Endothelial cell of umbilical vein (primary cell): ENCODE results near the gene RRP36. TPM values are rescaled to one million over a fixed set of nuclear protein-coding genes. Genes with fewer than 3 reads are reported as not detected.

Source experiments
- BruUV-seq: library from RNA; stranded (reverse); fragments of 400-500 nt; replicated peaks from 2 replicates; lab custom pipeline; 2021; lab: Mats Ljungman, UMichigan
- CTCF ChIA-PET: fragments of 300-600, 350-600 bp; sonication (Branson Sonifier 250); formaldehyde crosslinking; loops from one replicate; lab custom pipeline; 2021; ENCODE audit warnings: antibody characterized with exemption, inconsistent platforms; lab: Charles Lee
- POLR2A ChIA-PET: fragments of 300-600, 350-600 bp; sonication (Branson Sonifier 250); formaldehyde crosslinking; loops from one replicate; lab custom pipeline; 2021; ENCODE audit warnings: antibody characterized with exemption, inconsistent platforms; lab: Charles Lee
- DNase-seq: peaks from one replicate; pipeline ENCODE4 v3.0.0-alpha.2; 2011; ENCODE audit warnings: low read depth, low spot score
- FAIRE-seq: peaks from 2 replicates; lab custom pipeline; 2011; peaks lifted over from hg19 to GRCh38; lab: Jason Lieb, UNC
- H2AFZ ChIP-seq: 2 replicates; pipeline ENCODE4 v1.6.0; 2012; ENCODE audit warnings: low read depth, low read length, control low read depth, inconsistent platforms
- H3K27ac ChIP-seq: 2 replicates; pipeline ENCODE4 v1.5.1; 2011; ENCODE audit warnings: low read depth, mild to moderate bottlenecking, control low read depth, low read length, moderate library complexity; ENCODE audit not compliant: insufficient read depth
- H3K27me3 ChIP-seq, 2 experiments: 2 replicates each; pipeline versions ENCODE4 v1.6.0 to v1.6.1; 2011; ENCODE audit warnings: low read length in 2 of 2, mixed read lengths in 1 of 2; ENCODE audit not compliant: control insufficient read depth in 2 of 2, insufficient read depth in 2 of 2
- H3K36me3 ChIP-seq, 2 experiments: 2 replicates in 1 of 2; 3 replicates in 1 of 2; pipeline ENCODE4 v1.5.1; 2011; ENCODE audit warnings: low read length in 2 of 2, mild to moderate bottlenecking in 1 of 2, moderate library complexity in 1 of 2; ENCODE audit not compliant: control insufficient read depth in 2 of 2, insufficient read depth in 2 of 2; ENCODE audit errors: extremely low read depth in 1 of 2
- H3K4me1 ChIP-seq: 3 replicates; pipeline ENCODE4 v1.5.1; 2011; ENCODE audit warnings: mild to moderate bottlenecking, low read length; ENCODE audit not compliant: control insufficient read depth, insufficient read depth; ENCODE audit errors: extremely low read depth
- H3K4me2 ChIP-seq: 2 replicates; pipeline ENCODE4 v1.6.1; 2011; ENCODE audit warnings: low read length, control low read depth, mixed read lengths; ENCODE audit not compliant: insufficient read depth
- H3K4me3 ChIP-seq, 3 experiments: fragments of 200-600 bp in 1 of 3; sonication (generic), shearing (Covaris generic) in 1 of 3; replicated peaks in 1 of 3; 2 replicates each; pipeline ENCODE4 v1.5.1; 2011 to 2016; ENCODE audit warnings: control low read depth in 3 of 3, low read length in 3 of 3, mild to moderate bottlenecking in 2 of 3, inconsistent platforms in 1 of 3, low read depth in 1 of 3, moderate library complexity in 1 of 3; ENCODE audit not compliant: insufficient read depth in 1 of 3
- H3K79me2 ChIP-seq: 2 replicates; pipeline ENCODE4 v1.6.0; 2012; ENCODE audit warnings: low read length, inconsistent platforms; ENCODE audit not compliant: control insufficient read depth, insufficient read depth
- H3K9ac ChIP-seq: replicated peaks from 2 replicates; pipeline ENCODE3; 2011; ENCODE audit warnings: low read length, control low read depth; ENCODE audit not compliant: insufficient read depth; ENCODE audit errors: extremely low read depth
- H3K9me1 ChIP-seq: replicated peaks from 3 replicates; pipeline ENCODE4 v1.6.0; 2011; ENCODE audit warnings: mild to moderate bottlenecking, low read length; ENCODE audit not compliant: control insufficient read depth, insufficient read depth; ENCODE audit errors: extremely low read depth
- H3K9me3 ChIP-seq: replicated peaks from 2 replicates; pipeline ENCODE4 v1.5.1; 2012; ENCODE audit warnings: low read length, inconsistent platforms; ENCODE audit not compliant: control insufficient read depth, insufficient read depth
- H4K20me1 ChIP-seq: replicated peaks from 2 replicates; pipeline ENCODE3; 2011; ENCODE audit warnings: mild to moderate bottlenecking, low read length; ENCODE audit not compliant: control insufficient read depth, insufficient read depth; ENCODE audit errors: extremely low read depth
- EZH2 ChIP-seq: IDR thresholded peaks from 2 replicates; pipeline ENCODE4 v1.6.1; 2012; ENCODE audit warnings: borderline replicate concordance, low read depth, mild to moderate bottlenecking, moderate library complexity, low read length, inconsistent platforms; ENCODE audit not compliant: severe bottlenecking
- FOS ChIP-seq: IDR thresholded peaks from 2 replicates; pipeline ENCODE4 v1.6.1; 2011; ENCODE audit warnings: mild to moderate bottlenecking, low read length, moderate library complexity, borderline replicate concordance; ENCODE audit not compliant: insufficient read depth
- GATA2 ChIP-seq: IDR thresholded peaks from 2 replicates; pipeline ENCODE4 v1.7.0; 2011; ENCODE audit warnings: low read depth, mild to moderate bottlenecking, moderate library complexity, mixed read lengths, low read length; ENCODE audit not compliant: insufficient read length, insufficient read depth
- JUN ChIP-seq: IDR thresholded peaks from 2 replicates; pipeline ENCODE4 v1.6.1; 2011; ENCODE audit warnings: borderline replicate concordance, low read depth; ENCODE audit not compliant: insufficient read length, insufficient read depth
- MYC ChIP-seq: IDR thresholded peaks from one replicate; pipeline ENCODE4 v1.6.1; 2011; ENCODE audit warnings: mild to moderate bottlenecking, low read depth, low read length
- POLR2A ChIP-seq: IDR thresholded peaks from 2 replicates; pipeline ENCODE4 v1.6.1; 2012; ENCODE audit warnings: low read depth, mild to moderate bottlenecking, control low read depth, low read length
- POLR2AphosphoS5 ChIP-seq: IDR thresholded peaks from 2 replicates; pipeline ENCODE4 v1.6.1; 2012; ENCODE audit warnings: low read depth, mild to moderate bottlenecking, control low read depth, low read length, moderate library complexity; ENCODE audit not compliant: insufficient read depth
- dilution Hi-C: fragments of 300-500 bp; cut with MboI; formaldehyde crosslinking; loops from one replicate; pipeline ENCODE4 v1.15.0; 2019; ENCODE audit warnings: low sequenced_read_pairs; ENCODE audit not compliant: extremely low pct_ligation_motif_present
- intact Hi-C: fragments of 100-400 bp; cut with micrococcal nuclease; formaldehyde crosslinking; loops from one replicate; pipeline ENCODE4 v1.10.0; 2022
- polyA plus RNA-seq, 4 experiments: library from polyadenylated mRNA; depleted of rRNA in 3 of 4; stranded (reverse) in 3 of 4; unstranded in 1 of 4; fragments of >200 nt; gene quantifications; 2 replicates each; pipeline versions ENCODE4 v1.2.1 to v1.2.3, GENCODE V29; 2011 to 2012; ENCODE audit warnings: missing spikeins in 1 of 4
- total RNA-seq: library from RNA; stranded (reverse); gene quantifications from 2 replicates; pipeline ENCODE4 v1.2.3, GENCODE V29; 2021
- TF ChIP-seq, protein P1 (sequence below), 2 donors: IDR thresholded peaks; 1 replicate in 1 of 2; 2 replicates in 1 of 2; pipeline ENCODE4 v1.5.1; 2011; ENCODE audit warnings: low read length in 2 of 2, mild to moderate bottlenecking in 2 of 2, moderate library complexity in 2 of 2, control low read depth in 1 of 2, inconsistent platforms in 1 of 2, low read depth in 1 of 2; ENCODE audit not compliant: insufficient read depth in 1 of 2; ENCODE audit errors: extremely low read depth in 1 of 2
- TF ChIP-seq, protein P2 (sequence below): IDR thresholded peaks from 2 replicates; pipeline ENCODE4 v1.6.1; 2011; ENCODE audit not compliant: insufficient read depth, insufficient read length

The RRP36 gene
- total and polyA plus RNA-seq, 2 donors (not counting 3 experiments of a cell fraction or from before 2014, with no cell fraction given), result 40.2 to 103 TPM

DNA sequence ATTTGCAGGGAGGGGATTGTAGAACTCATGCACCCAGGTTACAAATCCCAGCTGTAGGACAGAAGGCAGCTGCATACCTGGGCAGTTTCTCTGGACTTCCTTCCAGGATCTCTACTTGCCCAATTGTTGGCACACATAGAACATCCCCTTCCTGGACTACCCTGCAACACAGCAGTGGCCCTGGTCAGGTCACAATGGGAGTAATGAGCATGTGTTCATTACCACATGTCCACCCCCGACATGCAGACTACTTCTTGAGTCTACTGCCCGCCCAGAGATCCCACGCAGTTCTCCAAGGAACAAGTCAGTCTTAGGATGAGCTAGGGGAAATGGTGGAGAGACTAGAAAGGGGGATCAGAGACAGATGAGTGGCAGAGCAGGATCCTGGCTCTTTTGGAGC lies 47.5 kb upstream of the RRP36 start:
- CTCF ChIA-PET, result interaction anchor here (1.2 to 1.3 kb wide), 2 partner anchors 9 to 32 kb away, joined by 3 read pairs; no protein-coding TSS in a partner anchor
- Histone ChIP-seq H3K4me3 (no peak overlapping the region), H3K9me3 (no peaks in the 10 kb centered on the region), H2AFZ (no peak overlapping the region), H3K27ac (no peak overlapping the region), H3K9me1 (no peaks in the 10 kb centered on the region), H4K20me1 (no peaks in the 10 kb centered on the region), H3K79me2 (peaks cover 12% of the 10 kb centered on the region), H3K4me1 (peaks cover 11% of the 10 kb centered on the region), H3K27me3 (no peaks in the 10 kb centered on the region), H3K36me3 (no peaks in the 10 kb centered on the region), H3K9ac (no peak overlapping the region), H3K4me2 (no peak overlapping the region)
- no TSS peak for BruUV-seq
- FAIRE-seq, result no peak
- TF ChIP-seq, protein P1, sequence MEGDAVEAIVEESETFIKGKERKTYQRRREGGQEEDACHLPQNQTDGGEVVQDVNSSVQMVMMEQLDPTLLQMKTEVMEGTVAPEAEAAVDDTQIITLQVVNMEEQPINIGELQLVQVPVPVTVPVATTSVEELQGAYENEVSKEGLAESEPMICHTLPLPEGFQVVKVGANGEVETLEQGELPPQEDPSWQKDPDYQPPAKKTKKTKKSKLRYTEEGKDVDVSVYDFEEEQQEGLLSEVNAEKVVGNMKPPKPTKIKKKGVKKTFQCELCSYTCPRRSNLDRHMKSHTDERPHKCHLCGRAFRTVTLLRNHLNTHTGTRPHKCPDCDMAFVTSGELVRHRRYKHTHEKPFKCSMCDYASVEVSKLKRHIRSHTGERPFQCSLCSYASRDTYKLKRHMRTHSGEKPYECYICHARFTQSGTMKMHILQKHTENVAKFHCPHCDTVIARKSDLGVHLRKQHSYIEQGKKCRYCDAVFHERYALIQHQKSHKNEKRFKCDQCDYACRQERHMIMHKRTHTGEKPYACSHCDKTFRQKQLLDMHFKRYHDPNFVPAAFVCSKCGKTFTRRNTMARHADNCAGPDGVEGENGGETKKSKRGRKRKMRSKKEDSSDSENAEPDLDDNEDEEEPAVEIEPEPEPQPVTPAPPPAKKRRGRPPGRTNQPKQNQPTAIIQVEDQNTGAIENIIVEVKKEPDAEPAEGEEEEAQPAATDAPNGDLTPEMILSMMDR (IDR thresholded peaks at IDR 0.05; ENCODE audit: extremely low read depth in 1 of 2, insufficient read depth in 1 of 2, low read depth in 1 of 2, low read length in 2 of 2), result no peak
- TF ChIP-seq, protein P2, sequence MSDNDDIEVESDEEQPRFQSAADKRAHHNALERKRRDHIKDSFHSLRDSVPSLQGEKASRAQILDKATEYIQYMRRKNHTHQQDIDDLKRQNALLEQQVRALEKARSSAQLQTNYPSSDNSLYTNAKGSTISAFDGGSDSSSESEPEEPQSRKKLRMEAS, result no peak
- no peak for TF ChIP-seq FOS
- no peak for TF ChIP-seq MYC
- TF ChIP-seq EZH2, result no peak
- no peak for TF ChIP-seq GATA2
- TF ChIP-seq POLR2AphosphoS5, result no peak
- no peak for TF ChIP-seq POLR2A
- no peak for TF ChIP-seq JUN
- dilution Hi-C loops, result no loop called here
- no peak for DNase-seq
- intact Hi-C loops, result no loop called here
- POLR2A ChIA-PET, result no interaction called here
